Measurements from ENCODE around the gene TOB1.

TOB1 gene

GRCh38 chr17:50816271-50816670 lies 49.9 kb downstream of the TOB1 start:
- DNase-seq (ENCODE audit: extremely low read depth, low read depth), result no peak
- no peak overlapping the region for H3K4me3 ChIP-seq (replicated peaks; ENCODE audit: low read depth, low read length)
- no peak for TF ChIP-seq CTCF (IDR thresholded peaks at IDR 0.05; ENCODE audit: low read depth, low read length, missing control alignments)

- no peak overlapping the region for H3K4me3 ChIP-seq (replicated peaks; ENCODE audit: low read depth, low read length)
- DNase-seq (ENCODE audit: extremely low read depth, low read depth), result no peak
- TF ChIP-seq CTCF (IDR thresholded peaks at IDR 0.05; ENCODE audit: low read depth, low read length, missing control alignments), result no peak
These were observed 50.8 kb downstream of the TOB1 start for GRCh38 chr17:50815400-50815799.

GRCh38 chr17:50813583-50813982 lies 52.6 kb downstream of the TOB1 start:
- DNase-seq (ENCODE audit: extremely low read depth, low read depth), result no peak
- no peak overlapping the region for H3K4me3 ChIP-seq (replicated peaks; ENCODE audit: low read depth, low read length)
- no peak for TF ChIP-seq CTCF (IDR thresholded peaks at IDR 0.05; ENCODE audit: low read depth, low read length, missing control alignments)
